B cell (primary cell): ENCODE results near the gene TMEM130. TPM values are rescaled to one million over a fixed set of nuclear protein-coding genes. Genes with fewer than 3 reads are reported as not detected.

Source experiments
- ATAC-seq: fragments of 200-7000 bp; cut with Tn5 transposase; one replicate; pipeline ENCODE4 v1.10.0; 2021; ENCODE audit warnings: low read depth, mild to moderate bottlenecking, moderate number of reproducible peaks, moderate library complexity
- CTCF ChIA-PET: fragments of 350-600 bp; sonication (Branson Sonifier 250); formaldehyde crosslinking; loops from one replicate; lab custom pipeline; 2021; ENCODE audit warnings: antibody characterized with exemption, inconsistent platforms; lab: Charles Lee
- POLR2A ChIA-PET: fragments of 350-600 bp; sonication (Branson Sonifier 250); formaldehyde crosslinking; loops from one replicate; lab custom pipeline; 2021; ENCODE audit warnings: antibody characterized with exemption; lab: Charles Lee
- DNase-seq: peaks from one replicate; pipeline ENCODE4 v3.0.0; 2013
- H2AFZ ChIP-seq: 2 replicates; pipeline ENCODE4 v1.6.1; 2012; ENCODE audit warnings: mild to moderate bottlenecking, low read depth, low read length; ENCODE audit not compliant: insufficient read depth, poor library complexity, severe bottlenecking
- H3K27ac ChIP-seq, 2 donors: 1 replicate in 1 of 2; 2 replicates in 1 of 2; pipeline ENCODE4 v1.5.1; 2012 to 2013; ENCODE audit warnings: low read length in 2 of 2, mild to moderate bottlenecking in 2 of 2, moderate library complexity in 1 of 2
- H3K27me3 ChIP-seq, 4 experiments: fragments of 200-600 bp in 1 of 4; sonication (generic) in 1 of 4; replicated peaks in 1 of 4; 1 replicate in 2 of 4; 2 replicates in 2 of 4; pipeline versions ENCODE4 v1.6.1 to v1.7.0; 2013 to 2016; ENCODE audit warnings: low read length in 3 of 4, mild to moderate bottlenecking in 2 of 4, mixed read lengths in 1 of 4, moderate library complexity in 1 of 4; ENCODE audit not compliant: insufficient read depth in 4 of 4, control insufficient read depth in 3 of 4; ENCODE audit errors: control extremely low read depth in 1 of 4
- H3K36me3 ChIP-seq, 2 experiments: replicated peaks in 1 of 2; 1 replicate in 1 of 2; 2 replicates in 1 of 2; pipeline versions ENCODE4 v1.6.1 to v1.7.1; 2013; ENCODE audit warnings: low read length in 1 of 2; ENCODE audit not compliant: insufficient read depth in 2 of 2, control insufficient read depth in 1 of 2; ENCODE audit errors: control extremely low read depth in 1 of 2, extremely low read depth in 1 of 2
- H3K4me1 ChIP-seq, 2 donors: fragments of 200-600 bp in 1 of 2; sonication (generic) in 1 of 2; 1 replicate in 1 of 2; 2 replicates in 1 of 2; pipeline versions ENCODE4 v1.5.1 to v1.6.1; 2013 to 2017; ENCODE audit warnings: low read length in 2 of 2; ENCODE audit not compliant: control insufficient read depth in 2 of 2, insufficient read depth in 2 of 2
- H3K4me2 ChIP-seq: replicated peaks from 2 replicates; pipeline ENCODE3; 2012; ENCODE audit warnings: mild to moderate bottlenecking, low read depth, low read length; ENCODE audit not compliant: poor library complexity, severe bottlenecking
- H3K4me3 ChIP-seq, 5 experiments: fragments of 200-600 bp in 1 of 5; sonication (generic) in 1 of 5; 1 replicate in 3 of 5; 2 replicates in 2 of 5; pipeline versions ENCODE4 v1.5.1 to v1.7.0; 2011 to 2016; ENCODE audit warnings: low read length in 4 of 5, mild to moderate bottlenecking in 4 of 5, low read depth in 2 of 5, control low read depth in 1 of 5, moderate library complexity in 1 of 5; ENCODE audit not compliant: insufficient read depth in 1 of 5; ENCODE audit errors: control extremely low read depth in 1 of 5, extremely low read depth in 1 of 5
- H3K79me2 ChIP-seq: fragments of 200-600 bp; sonication (generic); one replicate; pipeline ENCODE4 v1.6.0; 2016; ENCODE audit warnings: low read length; ENCODE audit not compliant: control insufficient read depth, insufficient read depth
- H3K9ac ChIP-seq: fragments of 200-600 bp; sonication (generic); 2 replicates; pipeline ENCODE4 v1.6.1; 2017; ENCODE audit warnings: mild to moderate bottlenecking, low read length, moderate library complexity
- H3K9me3 ChIP-seq, 3 donors: one replicate each; pipeline versions ENCODE4 v1.6.1 to v1.7.1; 2013; ENCODE audit warnings: low read length in 2 of 3; ENCODE audit not compliant: control insufficient read depth in 2 of 3, insufficient read depth in 1 of 3; ENCODE audit errors: control extremely low read depth in 1 of 3
- H4K20me1 ChIP-seq: 2 replicates; pipeline ENCODE4 v1.6.0; 2012; ENCODE audit warnings: mild to moderate bottlenecking, low read length; ENCODE audit not compliant: insufficient read depth, control insufficient read depth, poor library complexity, severe bottlenecking
- H3K27ac Mint-ChIP-seq: one replicate; pipeline ENCODE4 v1.8.0; 2021; ENCODE audit warnings: mixed read lengths
- H3K27me3 Mint-ChIP-seq: one replicate; pipeline ENCODE4 v1.8.0; 2021; ENCODE audit warnings: mixed read lengths
- H3K4me1 Mint-ChIP-seq: one replicate; pipeline ENCODE4 v1.8.0; 2021; ENCODE audit warnings: mixed read lengths
- H3K4me3 Mint-ChIP-seq: one replicate; pipeline ENCODE4 v1.8.0; 2021; ENCODE audit warnings: mixed read lengths
- H3K9me3 Mint-ChIP-seq: one replicate; pipeline ENCODE4 v1.8.0; 2022; ENCODE audit warnings: mixed read lengths; ENCODE audit not compliant: insufficient read depth
- CTCF ChIP-seq: fragments of 200-600 bp; IDR thresholded peaks from one replicate; pipeline ENCODE4 v1.8.0; 2022; ENCODE audit warnings: antibody characterized with exemption, mild to moderate bottlenecking
- EZH2 ChIP-seq: IDR thresholded peaks from 2 replicates; pipeline ENCODE4 v1.6.1; 2012; ENCODE audit warnings: borderline replicate concordance, low read depth, mild to moderate bottlenecking, moderate library complexity, low read length; ENCODE audit not compliant: insufficient read depth, poor library complexity, severe bottlenecking
- WGBS: methylation state at CpG from one replicate; pipeline ENCODE4 v1.1.5; 2013; ENCODE audit warnings: missing lambda C conversion rate; ENCODE audit not compliant: insufficient coverage; 5-methylcytosine and 5-hydroxymethylcytosine counted together
- intact Hi-C: fragments of 100-400 bp; cut with micrococcal nuclease; formaldehyde crosslinking; loops from one replicate; pipeline ENCODE4 v1.10.0; 2022
- polyA plus RNA-seq: library from polyadenylated mRNA; depleted of rRNA; stranded (reverse); fragments of >200 nt; gene quantifications from 2 replicates; pipeline ENCODE4 v1.2.3, GENCODE V29; 2012
- total RNA-seq, 2 donors: library from RNA; stranded (reverse); fragments of 120-200 nt in 1 of 2; gene quantifications; 1 replicate in 1 of 2; 2 replicates in 1 of 2; pipeline versions ENCODE4 v1.2.3 to v1.2.4, GENCODE V29; 2013 to 2022

TMEM130 gene
- total and polyA plus RNA-seq, 2 donors (not counting 1 experiment from before 2014, with no cell fraction given): 0.20 TPM; not detected in 1

GRCh38 chr7:98828368-98828767, 41.4 kb downstream of the TMEM130 start:
- intact Hi-C loops: no loop called here
- Histone ChIP-seq H3K4me3 (no peak overlapping the region), H3K4me1 (no peaks in the 10 kb centered on the region), H4K20me1 (no peaks in the 10 kb centered on the region), H3K27ac (no peak overlapping the region), H3K9ac (no peak overlapping the region), H3K27me3 (peaks cover 0 to 6% (median 0%) of the 10 kb centered on the region in 4 experiments), H3K36me3 (no peaks in the 10 kb centered on the region), H3K9me3 (peaks cover 0 to 8% (median 0%) of the 10 kb centered on the region in 3 donors), H3K79me2 (no peaks in the 10 kb centered on the region), H3K4me2 (no peak overlapping the region), H2AFZ (no peak overlapping the region)
- ChIA-PET POLR2A (no interaction called here), CTCF (no interaction called here)
- Mint-ChIP-seq H3K9me3 (no peaks in the 10 kb centered on the region), H3K27ac (no peak overlapping the region), H3K4me3 (no peak overlapping the region), H3K4me1 (no peaks in the 10 kb centered on the region), H3K27me3 (peaks cover 14% of the 10 kb centered on the region)
- ATAC-seq: no peak
- TF ChIP-seq CTCF (no peak), EZH2 (no peak)
- WGBS: 97% methylated on average over 6 of the region's 8 CpGs
- DNase-seq: no peak

- Histone ChIP-seq H3K9ac (no peak overlapping the region), H3K27ac (no peak overlapping the region), H3K27me3 (peaks cover 0 to 6% (median 0%) of the 10 kb centered on the region in 4 experiments), H4K20me1 (no peaks in the 10 kb centered on the region), H3K9me3 (peaks cover 0 to 8% (median 0%) of the 10 kb centered on the region in 3 donors), H3K4me2 (no peak overlapping the region), H3K79me2 (no peaks in the 10 kb centered on the region), H3K4me3 (no peak overlapping the region), H2AFZ (no peak overlapping the region), H3K36me3 (no peaks in the 10 kb centered on the region), H3K4me1 (no peaks in the 10 kb centered on the region)
- Mint-ChIP-seq H3K27me3 (peaks cover 14% of the 10 kb centered on the region), H3K4me3 (no peak overlapping the region), H3K4me1 (no peaks in the 10 kb centered on the region), H3K27ac (no peak overlapping the region), H3K9me3 (no peaks in the 10 kb centered on the region)
- CTCF ChIA-PET: interaction anchor here (0.7 kb wide), 1 partner anchor 9 kb away, joined by 3 read pairs; no protein-coding TSS in a partner anchor
- POLR2A ChIA-PET: no interaction called here
- no peak for TF ChIP-seq EZH2
- no peak for TF ChIP-seq CTCF
- DNase-seq (no peak), ATAC-seq (no peak)
- intact Hi-C loops: no loop called here
- 94% methylated on average over 1 of the region's 3 CpGs for WGBS
These were observed 42.6 kb downstream of the TMEM130 start for GRCh38 chr7:98827258-98827657.
